ENCODE data around the gene PRTN3.

- no peak for TF ChIP-seq POLR2A (IDR thresholded peaks at IDR 0.05)
- TF ChIP-seq CTCF (IDR thresholded peaks at IDR 0.05): no peak
Measured at GRCh38 chr19:824885-825284, 15.9 kb upstream of the PRTN3 start.
